Measurements from ENCODE around the gene CCDC33. TPM values are rescaled to one million over a fixed set of nuclear protein-coding genes. Genes with fewer than 3 reads are reported as not detected.

CCDC33 gene
- total RNA-seq, 4 donors from 2014 or later: not detected

DNA sequence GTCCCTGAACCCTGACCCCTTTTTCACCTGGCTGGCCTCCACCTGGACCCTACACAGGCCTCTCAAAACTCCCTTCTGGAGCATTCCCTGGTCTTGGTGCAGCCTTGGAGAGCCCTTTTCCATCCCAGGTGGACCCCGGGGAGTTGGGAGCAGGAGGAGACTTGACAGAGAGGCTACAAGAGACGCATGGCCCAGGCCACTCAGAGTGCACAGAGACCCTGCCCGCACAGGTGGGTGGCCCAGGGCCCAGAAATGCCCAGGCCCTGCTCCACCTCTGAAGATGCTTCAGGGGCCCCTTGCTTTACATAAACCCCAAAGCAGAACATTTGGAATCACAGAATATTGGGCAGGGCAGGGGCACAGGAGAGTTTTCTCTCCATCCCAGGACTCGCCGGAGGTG, 97.0 kb downstream of the CCDC33 start:
- ATAC-seq (ENCODE audit: low FRiP score) (no peak), DNase-seq (ENCODE audit: low spot score) (no peak)
- TF ChIP-seq, protein P1, sequence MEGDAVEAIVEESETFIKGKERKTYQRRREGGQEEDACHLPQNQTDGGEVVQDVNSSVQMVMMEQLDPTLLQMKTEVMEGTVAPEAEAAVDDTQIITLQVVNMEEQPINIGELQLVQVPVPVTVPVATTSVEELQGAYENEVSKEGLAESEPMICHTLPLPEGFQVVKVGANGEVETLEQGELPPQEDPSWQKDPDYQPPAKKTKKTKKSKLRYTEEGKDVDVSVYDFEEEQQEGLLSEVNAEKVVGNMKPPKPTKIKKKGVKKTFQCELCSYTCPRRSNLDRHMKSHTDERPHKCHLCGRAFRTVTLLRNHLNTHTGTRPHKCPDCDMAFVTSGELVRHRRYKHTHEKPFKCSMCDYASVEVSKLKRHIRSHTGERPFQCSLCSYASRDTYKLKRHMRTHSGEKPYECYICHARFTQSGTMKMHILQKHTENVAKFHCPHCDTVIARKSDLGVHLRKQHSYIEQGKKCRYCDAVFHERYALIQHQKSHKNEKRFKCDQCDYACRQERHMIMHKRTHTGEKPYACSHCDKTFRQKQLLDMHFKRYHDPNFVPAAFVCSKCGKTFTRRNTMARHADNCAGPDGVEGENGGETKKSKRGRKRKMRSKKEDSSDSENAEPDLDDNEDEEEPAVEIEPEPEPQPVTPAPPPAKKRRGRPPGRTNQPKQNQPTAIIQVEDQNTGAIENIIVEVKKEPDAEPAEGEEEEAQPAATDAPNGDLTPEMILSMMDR (IDR thresholded peaks at IDR 0.05): no peak

DNA sequence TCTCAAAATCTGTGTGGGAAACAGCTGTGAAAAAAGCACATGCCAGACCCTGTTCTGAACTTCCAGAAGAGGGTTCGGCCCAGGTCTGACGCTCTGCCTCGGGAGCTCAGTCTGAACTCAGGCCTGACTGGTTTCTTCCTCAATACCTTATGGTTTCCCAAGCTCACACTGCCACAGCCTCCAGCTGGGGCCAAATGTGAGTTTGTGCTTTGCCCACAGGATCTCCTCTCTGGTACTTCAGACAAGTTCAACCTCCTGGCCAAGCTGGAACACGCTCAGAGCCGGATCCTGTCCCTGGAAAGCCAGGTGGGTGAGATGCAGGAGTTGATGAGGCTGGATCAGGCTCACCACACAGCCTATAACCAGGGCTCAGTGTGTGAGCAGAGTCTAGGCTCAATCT, 97.5 kb downstream of the CCDC33 start:
- no peak for DNase-seq (ENCODE audit: low spot score)
- TF ChIP-seq, protein P1 (IDR thresholded peaks at IDR 0.05): no peak
- no peak for ATAC-seq (ENCODE audit: low FRiP score)

DNA sequence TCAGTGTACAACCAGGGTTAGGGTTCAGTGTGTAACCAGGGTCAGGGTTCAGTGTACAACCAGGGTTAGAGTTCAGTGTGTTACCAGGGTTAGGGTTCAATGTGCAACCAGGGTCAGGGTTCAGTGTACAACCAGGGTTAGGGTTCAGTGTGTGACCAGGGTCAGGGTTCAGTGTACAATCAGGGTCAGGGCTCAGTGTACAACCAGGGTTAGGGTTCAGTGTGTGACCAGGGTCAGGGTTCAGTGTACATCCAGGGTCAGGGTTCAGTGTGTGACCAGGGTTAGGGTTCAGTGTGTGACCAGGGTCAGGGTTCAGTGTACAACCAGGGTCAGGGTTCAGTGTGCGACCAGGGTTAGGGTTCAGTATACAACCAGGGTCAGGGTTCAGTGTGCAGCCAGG, 98.0 kb downstream of the CCDC33 start:
- DNase-seq (ENCODE audit: low spot score) (no peak), ATAC-seq (ENCODE audit: low FRiP score) (no peak)
- TF ChIP-seq, protein P1 (IDR thresholded peaks at IDR 0.05): no peak

DNA sequence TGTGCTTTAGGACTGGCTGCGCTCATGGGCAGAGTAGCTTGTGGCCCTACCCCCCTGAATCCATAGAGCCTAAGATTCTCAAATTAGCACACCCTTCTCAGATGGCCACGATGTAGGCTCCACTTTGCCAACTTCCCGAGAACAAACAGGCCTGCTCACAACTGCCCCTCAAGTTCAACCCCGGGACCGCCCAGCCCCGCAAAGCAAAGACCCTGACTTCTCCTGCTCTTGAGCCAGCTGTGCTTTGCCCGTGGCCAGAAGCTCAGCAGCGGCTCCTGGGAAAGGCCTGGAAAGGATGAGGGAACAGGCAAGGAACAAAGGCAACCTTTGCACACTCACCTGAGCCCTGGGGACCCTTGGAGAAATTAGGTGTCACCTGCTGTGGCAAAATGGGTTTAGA, 99.3 kb downstream of the CCDC33 start:
- DNase-seq (ENCODE audit: low spot score): no peak
- ATAC-seq (ENCODE audit: low FRiP score): no peak
- TF ChIP-seq, protein P1 (IDR thresholded peaks at IDR 0.05): no peak

DNA sequence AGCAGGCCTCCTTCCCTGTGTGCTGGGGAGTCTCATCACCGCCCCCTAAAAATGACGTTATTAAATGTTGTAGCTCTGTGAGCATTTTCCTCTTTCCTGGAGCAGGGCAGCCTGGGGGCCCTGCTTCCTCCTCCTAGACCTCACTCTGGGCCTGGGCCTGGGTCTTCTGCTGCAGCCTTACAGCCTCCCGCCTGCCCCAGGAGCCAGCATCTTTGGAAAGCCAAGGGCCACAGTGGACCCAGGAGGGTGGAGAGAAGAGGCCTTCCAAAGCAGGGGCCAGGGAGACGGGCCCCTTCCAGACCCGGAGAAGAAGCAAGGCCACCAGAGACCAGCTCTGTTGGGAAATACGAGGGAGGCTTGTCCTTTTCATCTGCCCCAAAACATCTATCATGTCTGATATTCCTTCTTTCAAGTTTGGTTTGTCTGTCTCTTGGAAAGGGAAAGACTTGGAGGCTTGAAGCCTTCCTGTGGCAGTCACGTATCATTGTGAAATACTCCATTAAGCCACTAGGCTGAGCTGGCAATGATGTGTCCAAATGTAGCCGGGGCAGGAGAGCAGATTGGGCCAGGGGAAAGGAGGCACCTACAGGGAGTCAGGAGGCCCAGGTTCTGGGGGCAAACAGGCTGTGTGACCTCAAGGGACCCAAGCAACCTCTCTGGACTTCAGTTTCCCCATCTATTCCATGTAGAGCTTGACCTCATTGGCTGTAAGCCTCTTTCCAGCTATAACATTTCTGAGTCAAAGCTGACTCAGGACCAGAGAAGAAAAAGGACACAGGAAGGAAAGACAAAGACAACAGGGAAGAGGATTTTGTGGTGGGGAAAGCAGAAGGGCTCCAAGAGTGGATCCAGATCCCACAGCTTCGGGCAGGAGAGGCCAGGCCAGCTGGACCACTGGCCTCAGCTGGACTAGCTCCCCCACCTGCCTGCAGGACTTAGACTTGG, 100.2 kb downstream of the CCDC33 start:
- no peak for ATAC-seq (ENCODE audit: low FRiP score)
- TF ChIP-seq, protein P1 (IDR thresholded peaks at IDR 0.05): no peak
- DNase-seq (ENCODE audit: low spot score): no peak

DNA sequence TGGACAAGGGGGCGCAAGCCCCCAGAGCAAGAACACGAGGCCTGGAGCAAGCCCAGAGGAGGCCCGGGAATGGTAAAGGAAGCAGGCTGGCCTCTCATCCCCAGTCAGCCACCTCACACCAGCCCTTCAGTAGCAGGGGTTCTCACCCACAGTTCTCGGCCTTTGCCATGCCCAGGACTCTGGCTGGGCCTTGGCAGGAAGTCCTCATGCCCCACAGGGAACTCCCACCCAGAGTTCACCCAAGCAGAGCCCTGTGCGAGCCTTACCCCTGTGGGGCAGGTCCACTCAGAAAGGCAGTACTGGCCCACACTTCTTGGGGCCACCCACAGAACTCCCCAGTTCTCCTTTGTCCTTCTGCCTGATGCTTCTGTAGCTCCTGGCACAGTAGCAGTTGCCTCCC, 101.0 kb downstream of the CCDC33 start:
- TF ChIP-seq, protein P1 (IDR thresholded peaks at IDR 0.05): no peak
- no peak for DNase-seq (ENCODE audit: low spot score)
- no peak for ATAC-seq (ENCODE audit: low FRiP score)
